HepG2 (cell line): ENCODE data around the gene YY2.
"Not testable (repeated sequence)": the region's sequence is repeated elsewhere in the genome, so short reads cannot be mapped to it uniquely, and the experiment has no call there.

Experiments
- EZH2 ChIP-seq: conservative IDR thresholded peaks from 2 replicates; pipeline ENCODE4 v1.6.1; 2012; ENCODE audit warnings: mild to moderate bottlenecking, low read depth, low read length, moderate library complexity
- MAX ChIP-seq: IDR thresholded peaks from 2 replicates; pipeline ENCODE4 v1.6.1; 2012; ENCODE audit warnings: inconsistent platforms
- ZNF672 ChIP-seq: sonication (generic); formaldehyde crosslinking; IDR thresholded peaks from 2 replicates; pipeline ENCODE4 v1.8.1; 2022; ENCODE audit warnings: missing genetic modification reagents

GRCh38 chrX:21820170-21820569 is 35.6 kb upstream of the YY2 start:
- not testable (repeated sequence) for TF ChIP-seq ZNF672 (CRISPR knock-in tag); MAX; EZH2
